ENCODE results near the gene RICTOR. TPM values are rescaled to one million over a fixed set of nuclear protein-coding genes. Genes with fewer than 3 reads are reported as not detected.
A peak's percentile ranks its signal among the peaks of the same experiment; 100 is the strongest.

Gene RICTOR
- total RNA-seq, 1 experiment from 2014 or later, result 21.7 TPM

- TF ChIP-seq, protein P1, sequence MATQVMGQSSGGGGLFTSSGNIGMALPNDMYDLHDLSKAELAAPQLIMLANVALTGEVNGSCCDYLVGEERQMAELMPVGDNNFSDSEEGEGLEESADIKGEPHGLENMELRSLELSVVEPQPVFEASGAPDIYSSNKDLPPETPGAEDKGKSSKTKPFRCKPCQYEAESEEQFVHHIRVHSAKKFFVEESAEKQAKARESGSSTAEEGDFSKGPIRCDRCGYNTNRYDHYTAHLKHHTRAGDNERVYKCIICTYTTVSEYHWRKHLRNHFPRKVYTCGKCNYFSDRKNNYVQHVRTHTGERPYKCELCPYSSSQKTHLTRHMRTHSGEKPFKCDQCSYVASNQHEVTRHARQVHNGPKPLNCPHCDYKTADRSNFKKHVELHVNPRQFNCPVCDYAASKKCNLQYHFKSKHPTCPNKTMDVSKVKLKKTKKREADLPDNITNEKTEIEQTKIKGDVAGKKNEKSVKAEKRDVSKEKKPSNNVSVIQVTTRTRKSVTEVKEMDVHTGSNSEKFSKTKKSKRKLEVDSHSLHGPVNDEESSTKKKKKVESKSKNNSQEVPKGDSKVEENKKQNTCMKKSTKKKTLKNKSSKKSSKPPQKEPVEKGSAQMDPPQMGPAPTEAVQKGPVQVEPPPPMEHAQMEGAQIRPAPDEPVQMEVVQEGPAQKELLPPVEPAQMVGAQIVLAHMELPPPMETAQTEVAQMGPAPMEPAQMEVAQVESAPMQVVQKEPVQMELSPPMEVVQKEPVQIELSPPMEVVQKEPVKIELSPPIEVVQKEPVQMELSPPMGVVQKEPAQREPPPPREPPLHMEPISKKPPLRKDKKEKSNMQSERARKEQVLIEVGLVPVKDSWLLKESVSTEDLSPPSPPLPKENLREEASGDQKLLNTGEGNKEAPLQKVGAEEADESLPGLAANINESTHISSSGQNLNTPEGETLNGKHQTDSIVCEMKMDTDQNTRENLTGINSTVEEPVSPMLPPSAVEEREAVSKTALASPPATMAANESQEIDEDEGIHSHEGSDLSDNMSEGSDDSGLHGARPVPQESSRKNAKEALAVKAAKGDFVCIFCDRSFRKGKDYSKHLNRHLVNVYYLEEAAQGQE (IDR thresholded peaks at IDR 0.05; ENCODE audit: low read depth), result no peak
- no peak for TF ChIP-seq CEBPB (IDR thresholded peaks at IDR 0.05; ENCODE audit: low read depth)
- TF ChIP-seq CBX3 (IDR thresholded peaks at IDR 0.05; ENCODE audit: low read depth), result no peak
- no peak for TF ChIP-seq ZFX (IDR thresholded peaks at IDR 0.05)
- TF ChIP-seq RAD21 (IDR thresholded peaks at IDR 0.05; ENCODE audit: low read depth), result no peak
- no peak for TF ChIP-seq ATF3 (IDR thresholded peaks at IDR 0.05)
- no peak for TF ChIP-seq JUND (IDR thresholded peaks at IDR 0.05)
These were observed 8.8 kb upstream of the RICTOR start (continued) for GRCh38 chr5:39082995-39083394.

DNA sequence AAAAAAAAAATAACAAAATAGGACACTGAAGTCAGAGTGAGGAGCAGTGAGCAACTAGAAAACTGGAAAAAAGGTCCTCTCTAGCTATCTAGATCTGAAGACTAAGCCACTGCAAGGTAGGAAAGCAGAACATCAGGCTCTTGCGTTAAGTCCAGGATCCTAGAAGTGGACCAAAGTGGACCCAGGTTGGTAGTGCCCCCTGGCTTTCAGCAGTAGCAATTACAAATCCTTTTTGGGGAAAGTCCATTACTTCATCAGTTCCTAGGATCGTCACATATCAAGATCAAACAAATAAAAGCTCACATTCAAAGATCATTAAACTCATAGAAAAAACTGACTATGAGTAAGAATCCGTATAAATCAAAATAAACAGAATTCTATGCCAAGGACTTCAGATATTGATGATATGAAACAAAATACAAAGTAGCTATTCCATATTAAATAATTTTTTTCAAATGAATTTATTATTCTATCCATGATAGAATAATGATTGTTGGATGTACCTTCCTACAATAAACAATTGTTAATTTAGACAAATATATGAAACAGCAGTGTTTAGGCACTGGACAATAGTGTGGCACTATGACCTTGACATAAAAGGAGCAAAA lies 6.5 kb upstream of the RICTOR start:
- DNase-seq (ENCODE audit: low read depth, low spot score) (peak; percentile 60), ATAC-seq (peak; percentile 78)
- H3K27me3 ChIP-seq (ENCODE audit: insufficient read depth, low read length), result no peaks in the 10 kb centered on the region
- H2AFZ ChIP-seq (ENCODE audit: low read depth, low read length, poor library complexity, severe bottlenecking), result peak overlapping the region; percentile 89
- H3K9ac ChIP-seq (ENCODE audit: low read length), result no peak overlapping the region
- peaks cover 7 to 40% of the 10 kb centered on the region in 2 experiments; a peak in 3 of 4 replicates for H3K4me1 ChIP-seq (ENCODE audit: control insufficient read depth in 1 of 2, insufficient read depth in 2 of 2, low read length in 2 of 2)
- H3K4me2 ChIP-seq (ENCODE audit: low read length), result peak overlapping the region; percentile 47
- BruUV-seq (replicated peaks), result no TSS peak
- ChIA-PET RAD21 (ENCODE audit: low non-redundant PET in 1 of 2, low total read pairs in 2 of 2, uncharacterized antibody in 2 of 2, unreplicated experiment in 2 of 2) (interaction anchor here in 1 of 2 experiments (0.7 to 1.4 kb wide), 2 partner anchors 409 to 639 kb away, joined by 3 to 6 read pairs; no protein-coding TSS in a partner anchor), CTCF (interaction anchor here (0.6 to 2.6 kb wide), 27 partner anchors 9 to 1431 kb away, joined by 3 to 19 read pairs (median 3); no protein-coding TSS in a partner anchor), POLR2A (interaction anchor here (1.0 kb wide), 1 partner anchor 44 kb away, joined by 3 read pairs; no protein-coding TSS in a partner anchor)
- no peak overlapping the region for H3K27ac ChIP-seq (ENCODE audit: low read depth, low read length)
- intact Hi-C loops (cut with micrococcal nuclease), result no loop called here
- H3K9me2 ChIP-seq (ENCODE audit: insufficient read depth), result no peaks in the 10 kb centered on the region
- H3K36me3 ChIP-seq (ENCODE audit: control insufficient read depth in 1 of 2, insufficient read depth in 2 of 2, low read length in 2 of 2), result no peaks in the 10 kb centered on the region
- no peaks in the 10 kb centered on the region for H4K20me1 ChIP-seq (ENCODE audit: insufficient read depth)
- H3K79me2 ChIP-seq (ENCODE audit: insufficient read depth, low read length), result no peaks in the 10 kb centered on the region; the same call in 1 of the 2 replicates
- TF ChIP-seq SP1 (IDR thresholded peaks at IDR 0.05; ENCODE audit: low read depth) (no peak), CBX3 (IDR thresholded peaks at IDR 0.05; ENCODE audit: low read depth) (no peak; the same call in 1 of the 2 replicates), EGR1 (IDR thresholded peaks at IDR 0.05; ENCODE audit: low read depth) (no peak), RAD21 (IDR thresholded peaks at IDR 0.05; ENCODE audit: low read depth) (peak; percentile 63), CEBPB (IDR thresholded peaks at IDR 0.05; ENCODE audit: low read depth) (no peak)
- TF ChIP-seq, protein P2, sequence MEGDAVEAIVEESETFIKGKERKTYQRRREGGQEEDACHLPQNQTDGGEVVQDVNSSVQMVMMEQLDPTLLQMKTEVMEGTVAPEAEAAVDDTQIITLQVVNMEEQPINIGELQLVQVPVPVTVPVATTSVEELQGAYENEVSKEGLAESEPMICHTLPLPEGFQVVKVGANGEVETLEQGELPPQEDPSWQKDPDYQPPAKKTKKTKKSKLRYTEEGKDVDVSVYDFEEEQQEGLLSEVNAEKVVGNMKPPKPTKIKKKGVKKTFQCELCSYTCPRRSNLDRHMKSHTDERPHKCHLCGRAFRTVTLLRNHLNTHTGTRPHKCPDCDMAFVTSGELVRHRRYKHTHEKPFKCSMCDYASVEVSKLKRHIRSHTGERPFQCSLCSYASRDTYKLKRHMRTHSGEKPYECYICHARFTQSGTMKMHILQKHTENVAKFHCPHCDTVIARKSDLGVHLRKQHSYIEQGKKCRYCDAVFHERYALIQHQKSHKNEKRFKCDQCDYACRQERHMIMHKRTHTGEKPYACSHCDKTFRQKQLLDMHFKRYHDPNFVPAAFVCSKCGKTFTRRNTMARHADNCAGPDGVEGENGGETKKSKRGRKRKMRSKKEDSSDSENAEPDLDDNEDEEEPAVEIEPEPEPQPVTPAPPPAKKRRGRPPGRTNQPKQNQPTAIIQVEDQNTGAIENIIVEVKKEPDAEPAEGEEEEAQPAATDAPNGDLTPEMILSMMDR (IDR thresholded peaks at IDR 0.05 in 2 of 3, conservative IDR thresholded peaks at IDR 0.05 in 1 of 3; ENCODE audit: borderline replicate concordance in 1 of 3, insufficient read depth in 1 of 3, low read depth in 2 of 3, low read length in 2 of 3), result peak; percentile 34 to 91 (median 84); a peak in 5 of 6 replicates
- no peak overlapping the region for H3K4me3 ChIP-seq (replicated peaks in 1 of 2; ENCODE audit: low read depth in 1 of 2, low read length in 2 of 2)
- no peaks in the 10 kb centered on the region for H3K9me3 ChIP-seq (ENCODE audit: control insufficient read depth in 1 of 2, insufficient read depth in 1 of 2, low read depth in 1 of 2, low read length in 2 of 2)
